Glomerular visceral epithelial cell (primary cell): ENCODE data around the gene AMOTL2.

Experiments
- DNase-seq: peaks from one replicate; pipeline ENCODE4 v3.0.0-alpha.2; 2016; ENCODE audit errors: extremely low spot score

AMOTL2 gene

GRCh38 chr3:134366221-134366927 is 7.9 kb downstream of the AMOTL2 start:
- no peak for DNase-seq

GRCh38 chr3:134365766-134366065 is 8.5 kb downstream of the AMOTL2 start:
- no peak for DNase-seq

DNA sequence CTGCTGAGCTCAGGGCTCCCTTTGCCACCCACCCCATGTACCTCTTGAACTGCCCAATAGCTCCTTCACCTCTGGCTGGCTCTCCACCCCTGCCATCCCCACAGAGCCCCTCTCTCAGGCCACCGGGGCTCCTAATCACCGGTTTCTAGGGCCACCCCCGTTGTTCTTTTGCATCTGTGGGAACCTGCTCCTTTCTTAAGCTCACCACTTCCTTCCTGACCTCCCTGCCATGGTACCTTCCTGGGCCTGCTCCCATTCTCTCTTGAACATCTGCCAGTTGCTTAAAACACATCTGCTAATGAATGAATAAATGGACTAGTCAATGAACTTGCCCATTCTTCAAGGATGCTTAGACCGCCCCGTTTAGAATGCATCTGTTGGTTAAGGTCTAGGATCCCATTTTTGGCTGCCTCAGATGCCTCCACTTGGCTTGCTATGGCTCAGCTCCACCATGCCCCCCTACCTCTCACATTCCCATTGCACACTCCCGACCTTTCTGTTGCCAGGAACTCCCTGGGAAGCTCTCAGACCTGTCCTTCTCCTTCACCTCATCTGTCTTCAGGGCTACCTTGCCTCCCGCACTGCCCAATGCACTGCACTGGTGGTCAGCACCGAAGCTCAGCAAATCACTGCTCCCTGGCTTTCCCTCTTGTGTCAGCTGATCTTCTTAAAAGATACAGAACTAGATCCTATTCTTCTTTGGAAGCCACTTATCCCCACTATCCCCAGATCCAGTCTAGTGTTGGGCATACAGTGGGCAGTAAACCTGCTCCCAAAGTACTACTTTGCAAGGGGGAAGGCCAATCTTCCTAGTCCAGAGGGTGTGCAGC is 9.1 kb downstream of the AMOTL2 start:
- no peak for DNase-seq

DNA sequence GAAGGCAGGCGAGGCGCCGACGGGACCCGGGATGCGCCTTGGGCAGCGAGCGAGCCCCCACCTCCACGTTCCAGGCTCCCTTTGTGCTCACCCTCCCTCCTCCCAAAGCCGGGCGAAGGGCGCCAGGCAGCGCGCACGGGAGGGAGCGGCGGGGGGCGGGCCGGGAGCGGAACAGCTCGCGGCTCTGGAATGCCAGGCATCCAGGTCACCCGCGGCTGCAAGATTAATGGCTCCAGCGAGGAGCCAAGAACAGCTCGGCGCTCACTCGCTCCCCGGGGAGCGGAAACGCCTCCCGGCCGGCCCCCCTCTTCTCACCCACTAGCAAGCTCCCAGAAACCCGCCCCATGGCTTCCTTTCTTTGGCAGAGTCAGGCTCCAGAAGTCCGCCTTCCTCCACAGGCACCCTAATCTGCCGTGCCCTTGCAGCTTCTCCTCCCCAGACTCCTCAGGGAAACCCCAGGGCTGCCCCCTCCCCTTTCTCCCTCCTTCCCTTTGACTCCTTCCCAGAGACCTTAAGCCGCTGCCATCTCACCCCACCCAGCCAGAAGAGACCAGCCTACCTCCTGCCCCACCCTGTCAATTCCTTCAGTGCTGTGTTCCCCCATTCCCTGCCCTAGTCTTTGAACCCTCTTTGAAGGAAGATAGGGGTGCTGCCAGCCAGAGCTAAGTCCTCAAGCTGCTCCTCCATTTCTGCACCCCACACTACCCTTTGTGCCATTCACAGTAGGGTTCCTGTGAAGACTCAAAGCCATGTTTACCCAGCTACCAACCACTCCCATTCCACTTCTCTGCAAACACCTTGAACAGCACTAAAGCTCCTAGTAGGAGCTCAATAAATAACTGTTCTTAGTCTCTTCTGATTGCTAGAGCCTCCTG is 9.9 kb downstream of the AMOTL2 start:
- peak; percentile 97 for DNase-seq

GRCh38 chr3:134363381-134363755 is 10.9 kb downstream of the AMOTL2 start:
- no peak for DNase-seq

- no peak for DNase-seq
These were observed 11.4 kb downstream of the AMOTL2 start for GRCh38 chr3:134362670-134363380.

GRCh38 chr3:134362221-134362620 is 12.0 kb downstream of the AMOTL2 start:
- no peak for DNase-seq

DNA sequence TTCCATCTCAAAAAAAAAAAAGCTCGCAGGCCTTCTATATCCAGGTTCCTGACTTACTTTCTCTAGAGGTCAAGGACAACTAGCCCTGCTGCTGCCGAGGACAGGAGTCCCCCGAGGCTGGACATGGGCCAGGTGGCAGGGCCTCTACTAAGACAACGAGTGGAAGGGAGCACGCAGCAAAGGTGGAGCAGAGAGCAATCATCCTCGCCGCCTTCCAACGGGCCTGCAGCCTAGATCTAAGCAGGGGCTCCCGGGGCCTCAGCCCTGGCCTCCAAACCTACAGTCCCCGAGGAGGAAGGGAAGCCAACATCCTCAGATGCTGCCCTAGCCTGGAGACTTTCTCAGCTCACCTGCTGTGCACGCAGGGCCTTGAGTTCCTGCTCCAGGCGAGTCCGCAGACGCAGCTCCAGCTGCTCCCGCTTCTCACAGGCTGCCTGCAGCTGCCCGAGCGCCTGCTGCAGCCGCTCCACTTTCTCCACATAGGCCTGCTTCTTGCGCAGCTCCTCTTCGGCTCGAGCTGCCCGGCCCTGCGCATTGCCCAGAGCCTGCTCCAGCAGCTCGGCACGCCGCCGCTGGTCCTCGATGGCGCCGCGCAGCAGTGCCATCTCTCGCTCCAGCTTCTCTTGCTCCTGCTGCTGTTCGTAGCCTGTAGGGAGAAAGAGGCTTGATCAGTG is 12.9 kb downstream of the AMOTL2 start:
- DNase-seq: no peak

GRCh38 chr3:134360046-134360445 is 14.2 kb downstream of the AMOTL2 start:
- no peak for DNase-seq

GRCh38 chr3:134359121-134360010 is 14.9 kb downstream of the AMOTL2 start:
- no peak for DNase-seq

DNA sequence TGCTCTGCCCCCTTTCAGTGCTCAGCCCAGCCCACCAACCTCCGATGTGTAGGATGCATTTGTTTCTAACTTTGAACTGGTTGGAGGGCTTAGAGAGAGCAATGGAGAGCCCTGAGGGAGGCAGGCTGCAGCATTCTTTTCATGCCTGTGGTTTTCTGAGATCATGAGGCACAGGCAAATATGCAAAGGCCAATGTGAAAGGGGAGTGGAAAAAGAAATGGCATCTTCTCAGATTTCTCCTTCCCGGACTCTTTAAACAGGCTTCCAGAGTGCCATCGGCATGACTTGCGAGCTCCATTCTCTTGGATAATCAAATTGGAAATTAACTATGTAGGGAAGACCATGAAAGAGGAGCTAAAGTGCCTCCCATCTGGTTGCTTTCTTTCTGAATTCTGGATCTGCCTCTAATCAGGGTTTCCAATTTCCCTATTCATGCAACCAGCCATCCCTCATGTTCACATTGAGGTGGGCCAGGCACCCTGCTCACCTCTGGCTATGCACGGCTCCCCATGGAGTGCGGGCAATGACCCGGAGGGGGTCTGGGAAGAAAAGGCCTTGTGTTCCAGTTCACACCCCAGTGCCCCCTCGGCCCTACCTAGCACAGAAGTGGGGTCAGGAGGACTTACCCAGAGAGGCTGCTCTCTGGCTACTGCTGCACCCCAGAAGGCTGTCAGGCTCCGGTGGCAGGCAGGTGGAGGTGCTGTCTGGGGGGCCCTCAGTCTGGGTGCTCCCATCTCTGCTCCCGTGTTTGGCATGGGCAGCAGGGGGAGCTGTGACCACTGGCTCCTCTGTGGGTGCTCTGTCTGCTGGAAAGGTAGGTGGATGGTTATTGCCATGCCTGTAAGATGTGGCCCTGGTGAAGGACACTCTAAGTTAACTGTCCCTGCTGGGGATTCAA is 16.1 kb downstream of the AMOTL2 start:
- peak; percentile 95 for DNase-seq

DNA sequence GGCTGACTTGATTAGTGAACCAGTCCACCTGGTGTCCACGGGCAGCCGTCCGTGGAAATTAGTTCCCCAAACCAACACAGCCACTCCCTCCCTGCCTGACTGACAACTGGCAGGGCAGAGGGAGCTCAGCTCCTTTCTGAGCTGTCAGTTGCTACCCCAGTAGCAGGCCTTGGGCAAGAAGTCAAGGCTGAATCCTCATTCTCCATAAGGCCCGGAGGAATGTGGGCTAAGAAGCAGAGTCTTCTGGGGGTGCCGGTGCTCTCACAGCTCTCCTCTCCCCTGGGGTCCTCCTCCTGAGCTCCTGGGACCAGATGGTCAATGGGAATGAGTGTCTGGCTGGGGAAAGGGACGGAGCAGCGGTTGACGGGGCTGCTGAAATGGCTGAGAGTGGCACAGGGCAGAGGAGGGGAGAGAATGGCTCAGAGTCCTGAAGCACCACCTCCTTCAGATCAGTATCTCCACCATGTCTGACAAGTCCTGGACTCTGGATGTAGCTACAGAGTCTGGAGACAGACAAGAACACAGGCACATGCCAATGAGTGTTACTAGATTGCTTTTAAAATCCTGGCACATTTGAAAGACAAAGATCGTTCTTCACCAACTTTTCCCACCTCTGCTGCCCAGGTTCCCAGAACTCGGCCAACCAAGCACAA is 16.9 kb downstream of the AMOTL2 start:
- DNase-seq: no peak

GRCh38 chr3:134356411-134357040 is 17.7 kb downstream of the AMOTL2 start:
- DNase-seq: no peak

DNA sequence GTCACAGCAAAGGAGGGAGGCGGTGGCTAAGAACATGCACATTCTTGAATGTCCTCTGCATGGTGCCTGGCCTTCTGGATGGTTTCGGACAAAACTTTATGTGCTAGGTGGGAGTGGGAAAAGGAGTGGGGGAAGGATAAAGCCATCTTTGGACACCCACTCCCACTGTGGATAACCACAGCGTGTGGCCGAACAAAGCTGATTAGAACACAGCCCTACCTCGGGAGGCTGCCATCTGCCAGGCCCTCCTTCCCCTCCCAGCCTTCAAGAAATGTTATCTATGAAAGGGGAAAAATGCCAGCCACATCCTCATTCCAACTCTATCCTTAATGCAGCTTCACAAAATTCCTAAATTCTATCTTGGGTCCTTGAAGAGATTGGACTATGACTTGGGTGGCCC is 18.8 kb downstream of the AMOTL2 start:
- DNase-seq: no peak

- DNase-seq: no peak
These were observed 19.5 kb downstream of the AMOTL2 start for GRCh38 chr3:134354612-134355251.

DNA sequence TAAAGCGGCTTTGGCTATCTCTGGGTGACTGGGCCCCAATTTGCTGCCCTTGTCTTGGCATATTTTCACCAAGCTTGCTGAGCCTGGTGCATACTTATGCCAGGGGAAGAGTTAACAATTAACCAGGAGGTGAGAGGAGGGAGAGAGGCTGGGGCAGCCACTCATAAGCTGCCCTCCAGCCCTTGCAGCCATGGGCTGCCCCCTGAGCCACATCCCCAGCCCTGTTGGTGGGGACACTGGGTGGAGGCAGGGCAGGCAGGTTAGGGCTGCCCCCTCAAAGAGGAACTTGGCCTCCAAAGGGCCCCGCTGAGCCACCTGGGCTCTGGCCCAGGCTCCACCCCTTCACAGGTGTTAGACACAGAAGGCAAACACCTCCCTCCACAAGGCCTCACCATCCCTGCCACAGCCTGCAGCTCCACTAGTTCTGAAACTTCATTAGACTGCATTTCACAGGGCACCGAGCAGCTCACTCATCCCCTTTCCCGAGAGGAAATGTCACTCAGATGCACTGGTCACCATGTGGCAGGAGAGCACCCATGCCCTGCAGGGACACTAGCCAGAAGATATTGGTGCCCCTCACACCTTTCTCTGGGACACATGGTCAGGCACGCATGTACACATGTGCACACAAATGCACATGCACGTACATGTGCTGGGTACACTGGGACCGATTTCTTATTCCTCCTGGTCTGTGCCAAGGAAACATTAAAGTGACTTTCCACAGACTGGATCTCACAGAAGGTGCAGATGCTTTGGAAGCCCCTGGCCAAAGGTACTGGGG is 20.2 kb downstream of the AMOTL2 start:
- peak; percentile 73 for DNase-seq
